Testis (tissue), 2 donors: ENCODE data around the gene FAM25A.
"Not testable (repeated sequence)": the region's sequence is repeated elsewhere in the genome, so short reads cannot be mapped to it uniquely, and the experiment has no call there.

Experiments
- CTCF ChIP-seq, 3 experiments: fragments of 450-650 bp in 2 of 3; fragments of 200-600 bp in 1 of 3; sonication (generic) in 1 of 3; IDR thresholded peaks; one replicate each; pipeline ENCODE4 v1.5.1; 2016 to 2019; ENCODE audit warnings: antibody characterized with exemption in 3 of 3, mild to moderate bottlenecking in 2 of 3, moderate library complexity in 1 of 3
- POLR2A ChIP-seq: fragments of 450-650 bp; IDR thresholded peaks from one replicate; pipeline ENCODE4 v1.6.1; 2017; ENCODE audit warnings: antibody characterized with exemption, mild to moderate bottlenecking, moderate library complexity

GRCh38 chr10:87030419-87030818, 10.3 kb downstream of the FAM25A start:
- not testable (repeated sequence) for TF ChIP-seq POLR2A; CTCF (IDR thresholded peaks at IDR 0.05)
